Pulmonary artery endothelial cell (primary cell): ENCODE results near the gene SLC28A1. TPM values are rescaled to one million over a fixed set of nuclear protein-coding genes. Genes with fewer than 3 reads are reported as not detected.

ENCODE experiments used
- DNase-seq: peaks from one replicate; pipeline ENCODE4 v3.0.0-alpha.2; 2011; ENCODE audit warnings: low read depth, low spot score
- total RNA-seq: library from RNA; depleted of rRNA; stranded (reverse); fragments of >200 nt; gene quantifications from 2 replicates; pipeline ENCODE4 v1.2.3, GENCODE V29; 2014

The SLC28A1 gene, protein sequence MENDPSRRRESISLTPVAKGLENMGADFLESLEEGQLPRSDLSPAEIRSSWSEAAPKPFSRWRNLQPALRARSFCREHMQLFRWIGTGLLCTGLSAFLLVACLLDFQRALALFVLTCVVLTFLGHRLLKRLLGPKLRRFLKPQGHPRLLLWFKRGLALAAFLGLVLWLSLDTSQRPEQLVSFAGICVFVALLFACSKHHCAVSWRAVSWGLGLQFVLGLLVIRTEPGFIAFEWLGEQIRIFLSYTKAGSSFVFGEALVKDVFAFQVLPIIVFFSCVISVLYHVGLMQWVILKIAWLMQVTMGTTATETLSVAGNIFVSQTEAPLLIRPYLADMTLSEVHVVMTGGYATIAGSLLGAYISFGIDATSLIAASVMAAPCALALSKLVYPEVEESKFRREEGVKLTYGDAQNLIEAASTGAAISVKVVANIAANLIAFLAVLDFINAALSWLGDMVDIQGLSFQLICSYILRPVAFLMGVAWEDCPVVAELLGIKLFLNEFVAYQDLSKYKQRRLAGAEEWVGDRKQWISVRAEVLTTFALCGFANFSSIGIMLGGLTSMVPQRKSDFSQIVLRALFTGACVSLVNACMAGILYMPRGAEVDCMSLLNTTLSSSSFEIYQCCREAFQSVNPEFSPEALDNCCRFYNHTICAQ
- total RNA-seq, result not detected in 2 replicates

DNA sequence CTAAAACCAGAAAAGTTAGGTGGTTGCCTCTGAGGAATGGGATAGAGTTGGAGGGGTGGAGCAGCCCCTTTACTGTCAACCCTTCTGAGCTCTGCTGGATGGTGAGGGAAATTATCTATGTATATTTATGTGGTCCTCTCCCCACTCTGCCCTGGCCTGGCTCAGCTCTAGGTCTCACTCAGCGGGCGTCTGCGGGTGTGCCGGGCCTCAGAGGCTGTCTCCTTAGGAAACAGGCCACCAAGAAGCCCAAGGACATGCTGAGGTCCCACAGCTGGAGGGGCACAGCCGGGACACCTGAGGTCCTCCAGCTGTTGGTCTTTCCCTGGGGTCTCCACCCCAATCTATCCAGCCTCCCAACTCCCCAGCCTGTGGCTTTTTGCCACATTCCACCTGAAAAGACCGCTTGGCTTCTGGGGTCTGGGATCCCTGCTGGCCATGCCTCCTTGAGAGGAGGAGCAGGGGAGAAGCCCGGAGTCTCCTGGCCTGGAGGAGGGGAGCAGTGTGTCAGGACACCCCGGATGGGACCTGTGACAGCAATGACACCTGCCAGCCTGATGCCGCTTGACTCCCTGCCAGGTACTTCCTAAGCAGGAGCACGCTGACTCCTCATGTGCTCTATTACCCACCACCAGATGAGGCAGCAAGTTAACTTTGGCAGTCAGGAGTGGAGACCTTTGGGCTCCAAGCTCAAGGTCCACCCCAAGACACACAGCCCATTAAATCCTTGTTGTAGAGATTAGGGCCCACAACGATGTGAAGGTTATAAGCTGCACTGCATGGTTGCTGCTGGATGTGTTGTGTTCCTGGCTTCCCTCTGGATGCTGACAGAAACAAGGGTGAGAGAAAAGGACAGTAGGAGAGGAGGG is at the start of gene SLC28A1:
TSS of gene SLC28A1 (plus strand) at position 747 of the 866 bp plus-strand sequence. CDS start 3,099 bp downstream, outside the sequence.
- no peak for DNase-seq

DNA sequence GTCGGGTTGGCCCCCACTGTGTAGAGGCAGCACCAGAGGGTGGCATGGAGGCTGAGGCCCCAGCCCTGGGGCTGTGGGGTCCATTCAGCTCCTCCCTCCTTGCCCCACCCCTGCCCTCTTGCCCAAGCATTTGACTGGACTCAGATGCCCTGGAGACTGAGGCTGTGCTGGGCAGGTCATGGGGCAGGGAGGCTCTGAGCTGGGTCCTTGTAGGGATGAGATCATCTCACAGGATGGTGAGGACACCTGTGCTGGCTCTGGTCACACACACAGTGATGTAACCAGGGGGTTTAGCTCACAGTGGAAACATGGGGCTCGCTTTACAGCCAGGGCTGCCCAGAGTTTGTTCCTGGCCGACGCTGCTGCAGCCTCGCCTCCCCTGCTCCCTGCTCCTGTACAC is 49.5 kb upstream of the SLC28A1 start:
- no peak for DNase-seq

DNA sequence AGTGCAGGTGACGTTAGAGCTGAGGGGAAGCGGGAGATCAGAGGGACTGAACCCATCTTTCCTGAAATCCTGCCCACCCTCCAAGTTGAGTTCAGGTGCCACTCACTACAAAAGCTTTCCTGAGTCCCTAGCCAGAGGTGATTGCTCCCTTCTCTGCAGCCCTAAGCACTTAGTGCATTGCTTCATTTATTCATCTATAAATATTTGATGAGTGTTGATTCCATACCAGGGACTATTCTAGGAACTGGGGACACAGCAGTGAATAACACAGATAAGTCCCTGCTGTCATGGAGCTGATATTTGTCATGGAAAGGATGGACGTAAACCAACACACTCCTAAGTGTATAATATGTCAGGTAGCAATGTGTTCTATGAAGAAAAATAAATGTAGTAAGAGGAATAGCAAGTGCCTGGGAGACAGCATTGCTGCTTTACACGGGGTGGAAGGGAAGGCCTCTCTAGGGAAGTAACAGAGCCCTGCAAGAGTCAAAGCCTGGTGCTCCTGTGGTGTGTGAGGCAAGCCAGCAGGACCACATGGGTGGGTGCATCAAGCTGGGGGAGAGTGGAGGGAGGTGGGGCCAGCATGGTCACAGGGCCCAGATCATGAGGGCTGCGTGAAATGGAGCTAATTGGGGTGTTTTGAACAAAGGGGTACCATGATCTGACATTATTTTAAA is 48.7 kb upstream of the SLC28A1 start:
- no peak for DNase-seq

DNA sequence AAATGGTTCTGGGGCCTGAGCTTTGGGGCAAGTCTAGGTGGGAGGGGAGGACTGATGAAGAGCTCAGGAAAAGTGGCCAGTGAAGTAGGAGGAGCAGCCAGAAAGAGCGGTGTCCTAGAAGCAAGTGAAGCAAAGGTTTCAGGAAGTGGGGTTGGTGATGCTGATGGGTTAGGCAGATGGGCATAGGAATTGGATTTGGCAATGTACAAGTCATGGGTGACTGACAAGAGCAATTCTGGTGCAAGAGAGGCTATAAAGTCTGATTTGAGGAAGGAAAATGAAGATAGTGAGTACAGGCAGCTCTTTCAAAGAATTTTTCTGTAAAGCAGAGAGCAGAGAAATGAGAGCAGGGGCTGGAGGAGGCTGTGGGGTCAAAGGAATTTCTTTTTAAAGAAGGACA is 47.6 kb upstream of the SLC28A1 start:
- DNase-seq, result no peak

DNA sequence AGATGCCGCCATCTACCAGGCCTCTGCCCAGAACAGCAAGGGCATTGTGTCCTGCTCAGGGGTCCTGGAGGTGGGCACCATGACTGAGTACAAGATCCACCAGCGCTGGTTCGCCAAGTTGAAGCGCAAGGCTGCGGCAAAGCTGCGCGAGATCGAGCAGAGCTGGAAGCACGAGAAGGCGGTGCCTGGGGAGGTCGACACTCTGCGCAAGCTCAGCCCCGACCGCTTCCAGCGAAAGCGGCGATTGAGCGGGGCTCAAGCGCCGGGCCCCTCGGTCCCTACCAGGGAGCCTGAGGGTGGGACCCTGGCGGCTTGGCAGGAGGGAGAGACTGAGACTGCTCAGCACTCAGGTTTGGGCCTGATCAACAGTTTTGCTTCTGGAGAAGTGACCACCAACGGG is 44.7 kb upstream of the SLC28A1 start:
- no peak for DNase-seq

DNA sequence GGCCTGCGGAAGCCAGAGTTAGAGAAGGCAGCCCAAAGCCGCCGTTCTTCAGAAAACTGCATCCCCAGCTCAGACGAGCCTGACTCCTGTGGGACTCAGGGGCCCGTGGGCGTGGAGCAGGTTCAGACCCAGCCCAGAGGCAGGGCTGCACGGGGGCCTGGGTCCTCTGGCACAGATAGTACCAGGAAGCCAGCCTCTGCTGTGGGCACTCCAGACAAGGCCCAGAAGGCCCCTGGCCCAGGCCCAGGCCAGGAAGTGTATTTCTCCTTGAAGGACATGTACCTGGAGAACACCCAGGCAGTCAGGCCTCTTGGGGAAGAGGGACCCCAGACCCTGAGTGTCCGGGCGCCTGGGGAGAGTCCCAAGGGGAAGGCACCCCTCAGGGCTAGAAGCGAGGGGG is 44.2 kb upstream of the SLC28A1 start:
- DNase-seq, result no peak

DNA sequence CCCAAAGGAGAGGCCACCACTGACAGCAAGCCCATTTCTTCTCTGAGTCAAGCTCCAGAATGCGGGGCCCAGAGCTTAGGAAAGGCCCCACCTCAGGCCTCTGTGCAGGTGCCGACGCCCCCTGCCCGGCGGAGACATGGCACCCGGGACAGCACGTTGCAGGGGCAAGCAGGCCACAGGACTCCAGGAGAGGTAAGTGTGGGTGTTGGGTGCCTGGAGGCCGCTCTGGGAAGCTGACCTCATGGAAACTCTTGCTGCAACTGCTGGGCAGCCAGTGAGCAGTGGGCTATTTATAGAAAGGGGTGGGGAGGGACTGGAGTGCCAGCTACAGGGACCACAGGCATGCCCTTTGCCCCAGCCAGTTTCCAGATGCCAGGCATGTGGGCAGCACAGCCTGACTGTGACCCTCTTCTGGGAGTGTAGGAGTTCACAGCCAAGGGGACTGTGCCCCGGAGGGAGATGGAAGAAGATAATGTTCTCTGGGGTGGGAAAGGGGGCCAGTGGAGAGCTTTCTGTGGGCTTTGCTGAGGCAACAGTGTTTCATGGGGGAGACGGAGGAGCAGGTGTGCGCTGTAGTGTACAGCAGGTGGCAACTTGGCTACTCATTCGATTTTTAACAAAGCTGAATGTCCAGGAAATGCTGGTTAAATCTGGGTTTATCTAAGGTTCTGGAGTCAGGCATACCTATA is 43.6 kb upstream of the SLC28A1 start:
- no peak for DNase-seq

DNA sequence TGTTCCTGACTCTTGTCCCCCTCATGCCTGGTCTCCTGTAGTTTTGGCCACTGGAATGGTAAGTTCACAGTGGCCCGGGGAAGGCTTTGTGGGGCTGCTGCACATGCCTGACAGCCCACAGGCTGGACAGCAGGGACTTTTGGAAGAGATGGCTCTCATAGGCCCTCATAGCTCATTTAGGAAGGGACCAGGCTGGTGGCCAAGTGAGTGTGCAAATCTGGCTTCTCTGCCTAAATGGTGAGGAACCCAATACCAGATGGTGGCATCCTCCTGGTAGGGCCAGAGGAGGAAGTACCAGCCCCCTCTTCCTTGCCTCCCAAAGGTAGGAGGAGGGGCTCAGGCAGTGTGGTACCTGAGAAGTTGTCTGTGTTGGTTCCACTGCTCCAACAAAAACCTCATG is 41.7 kb upstream of the SLC28A1 start:
- DNase-seq, result no peak

DNA sequence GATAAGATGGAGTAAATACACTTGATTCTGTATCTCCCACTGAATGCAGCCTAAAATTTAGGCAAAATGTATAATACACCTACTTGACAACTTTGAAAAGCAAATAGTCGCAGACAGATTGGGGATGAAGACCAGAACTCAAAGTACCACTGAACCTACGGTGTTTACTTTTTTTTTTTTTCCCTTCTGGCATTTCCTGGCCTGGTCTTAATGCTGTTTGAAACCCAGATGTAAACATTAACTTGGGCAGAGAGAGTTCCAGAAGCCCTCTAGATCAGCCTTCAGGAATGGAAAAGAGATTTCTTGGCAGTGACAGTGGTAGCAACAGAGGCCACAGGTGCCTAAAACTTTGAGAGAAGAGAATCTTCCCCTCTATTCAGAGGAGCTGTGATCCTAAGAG is 39.5 kb upstream of the SLC28A1 start:
- DNase-seq, result no peak

DNA sequence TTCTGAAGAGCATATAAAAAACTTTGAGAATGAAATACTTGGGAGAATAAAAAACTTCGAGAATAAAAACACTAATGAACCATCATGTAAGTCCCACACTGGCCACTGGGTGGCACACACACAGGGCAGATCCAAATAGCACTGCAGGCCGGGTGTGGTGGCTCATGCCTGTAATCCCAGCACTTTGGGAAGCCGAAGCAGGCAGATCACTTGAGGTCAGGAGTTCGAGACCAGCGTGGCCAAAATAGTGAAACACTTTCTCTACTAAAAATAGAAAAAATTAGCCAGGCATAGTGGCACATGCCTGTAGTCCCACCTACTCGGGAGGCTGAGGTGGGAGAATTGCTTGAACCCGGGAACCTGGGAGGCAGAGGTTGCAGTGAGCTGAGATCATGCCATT is 38.8 kb upstream of the SLC28A1 start:
- DNase-seq, result peak; percentile 47

DNA sequence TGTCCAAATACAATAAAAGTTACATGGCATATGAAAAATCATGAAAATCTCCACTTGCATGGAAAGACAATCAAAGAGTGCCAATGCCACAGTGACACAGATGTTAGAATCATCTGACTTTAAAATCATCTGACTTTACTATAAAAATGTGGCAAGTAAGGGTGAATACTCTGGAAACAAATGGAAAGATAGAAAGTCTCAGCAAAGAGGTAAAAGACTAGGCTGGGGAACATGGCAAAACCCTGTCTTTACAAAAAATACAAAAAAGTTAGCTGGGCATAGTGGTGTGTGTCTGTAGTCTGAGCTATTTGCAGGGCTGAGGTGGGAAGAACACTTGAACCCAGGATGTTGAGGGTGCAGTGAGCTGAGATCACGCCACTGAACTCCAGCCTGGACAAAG is 38.2 kb upstream of the SLC28A1 start:
- no peak for DNase-seq

DNA sequence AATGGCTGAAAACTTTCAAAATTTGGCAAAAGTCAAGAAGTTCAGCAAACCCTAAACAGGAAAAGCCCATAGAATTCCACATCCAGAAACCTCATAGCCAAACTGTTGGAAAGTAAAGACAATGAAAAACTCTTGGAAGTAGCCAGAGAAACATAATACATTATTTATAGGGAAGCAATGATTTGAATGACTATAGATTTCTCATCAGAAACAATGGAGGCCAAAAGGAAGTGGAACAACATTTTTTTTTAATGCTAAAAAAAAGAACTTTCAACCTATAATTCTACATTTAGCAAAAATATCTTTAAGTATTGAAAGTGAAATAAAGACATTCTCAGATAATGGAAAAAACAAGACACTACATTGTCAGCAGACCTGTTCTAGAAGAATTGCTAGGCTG is 37.1 kb upstream of the SLC28A1 start:
- DNase-seq, result no peak

DNA sequence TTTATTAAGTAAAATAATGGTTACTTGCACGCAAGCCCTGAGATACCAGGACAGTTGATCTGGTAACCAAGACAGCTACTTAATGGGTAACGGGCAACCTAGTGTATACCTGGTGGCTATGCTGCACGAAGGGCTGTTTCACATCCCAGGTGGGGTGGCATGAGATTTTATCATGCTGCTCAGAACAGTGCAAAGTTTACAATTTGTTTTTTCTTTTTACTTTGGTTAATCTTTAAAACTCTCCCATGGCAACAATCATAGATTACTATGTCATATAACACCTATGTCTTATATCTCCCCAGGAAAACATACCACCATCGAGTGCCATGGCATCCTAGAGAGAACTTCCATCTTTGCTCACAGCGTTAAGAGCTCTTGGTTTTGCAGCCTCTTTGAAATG is 32.2 kb upstream of the SLC28A1 start:
- DNase-seq, result no peak

DNA sequence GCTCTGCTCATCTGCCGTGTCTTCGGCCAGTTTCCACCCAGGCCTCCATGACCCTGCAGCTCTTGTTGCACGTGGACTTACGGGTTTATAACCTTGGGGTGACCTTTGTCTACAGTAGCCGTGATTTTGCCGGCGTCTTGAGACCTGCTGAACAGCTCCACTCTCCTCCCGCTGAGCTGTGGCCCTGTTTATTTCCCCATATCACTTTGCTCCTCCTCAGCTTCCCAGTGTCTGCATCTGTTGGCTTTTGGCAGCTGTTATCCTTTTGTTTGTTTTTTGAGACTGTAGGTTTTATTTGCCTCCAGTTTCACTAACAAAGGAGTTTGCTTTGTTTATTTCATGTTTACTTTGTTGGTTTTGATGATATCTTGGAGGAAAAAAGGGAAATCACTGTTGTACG is 29.3 kb upstream of the SLC28A1 start:
- DNase-seq, result no peak

DNA sequence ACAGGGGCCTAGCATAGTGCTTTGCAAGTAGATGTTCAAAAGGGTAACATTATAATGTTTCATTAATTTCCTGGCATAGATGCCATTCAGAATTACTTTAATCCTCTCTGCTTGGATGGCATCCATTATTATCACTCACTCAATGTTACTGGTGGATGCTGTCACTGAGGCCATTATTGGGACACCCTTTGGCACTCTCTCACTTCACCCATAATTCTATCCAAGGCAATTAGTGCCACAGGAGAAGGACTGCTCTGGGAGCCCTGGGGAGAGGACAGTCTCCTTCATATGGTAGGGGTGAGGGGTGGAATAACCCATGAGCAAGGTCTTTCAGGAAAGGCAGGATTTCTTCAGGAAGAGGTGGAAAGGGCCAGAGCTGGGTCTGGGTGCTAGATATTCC is 28.7 kb upstream of the SLC28A1 start:
- no peak for DNase-seq

DNA sequence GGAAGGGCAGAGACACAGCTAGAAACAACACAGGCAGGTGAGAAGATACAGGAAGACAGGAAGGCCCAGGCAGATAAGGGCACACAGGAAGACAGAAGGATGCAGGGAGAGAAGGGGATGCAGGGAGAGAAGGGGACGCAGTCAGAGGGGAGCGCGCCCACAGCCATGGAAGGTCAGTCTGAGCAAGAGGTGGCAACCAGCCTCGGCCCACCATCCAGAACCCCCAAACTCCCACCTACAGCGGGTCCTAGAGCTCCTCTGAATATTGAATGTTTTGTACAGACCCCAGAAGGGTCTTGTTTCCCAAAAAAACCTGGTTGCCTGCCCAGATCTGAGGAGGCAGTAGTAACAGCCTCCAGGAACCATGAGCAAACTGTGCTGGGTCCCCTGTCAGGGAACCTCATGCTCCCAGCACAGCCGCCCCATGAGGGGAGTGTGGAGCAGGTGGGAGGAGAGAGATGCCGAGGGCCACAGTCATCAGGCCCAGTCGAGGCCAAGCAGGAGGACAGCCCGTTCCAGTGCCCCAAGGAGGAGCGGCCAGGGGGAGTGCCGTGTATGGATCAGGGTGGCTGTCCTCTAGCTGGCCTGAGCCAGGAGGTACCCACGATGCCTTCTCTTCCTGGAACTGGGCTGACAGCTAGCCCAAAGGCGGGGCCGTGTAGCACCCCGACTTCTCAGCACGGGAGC is 27.6 kb upstream of the SLC28A1 start:
- no peak for DNase-seq

DNA sequence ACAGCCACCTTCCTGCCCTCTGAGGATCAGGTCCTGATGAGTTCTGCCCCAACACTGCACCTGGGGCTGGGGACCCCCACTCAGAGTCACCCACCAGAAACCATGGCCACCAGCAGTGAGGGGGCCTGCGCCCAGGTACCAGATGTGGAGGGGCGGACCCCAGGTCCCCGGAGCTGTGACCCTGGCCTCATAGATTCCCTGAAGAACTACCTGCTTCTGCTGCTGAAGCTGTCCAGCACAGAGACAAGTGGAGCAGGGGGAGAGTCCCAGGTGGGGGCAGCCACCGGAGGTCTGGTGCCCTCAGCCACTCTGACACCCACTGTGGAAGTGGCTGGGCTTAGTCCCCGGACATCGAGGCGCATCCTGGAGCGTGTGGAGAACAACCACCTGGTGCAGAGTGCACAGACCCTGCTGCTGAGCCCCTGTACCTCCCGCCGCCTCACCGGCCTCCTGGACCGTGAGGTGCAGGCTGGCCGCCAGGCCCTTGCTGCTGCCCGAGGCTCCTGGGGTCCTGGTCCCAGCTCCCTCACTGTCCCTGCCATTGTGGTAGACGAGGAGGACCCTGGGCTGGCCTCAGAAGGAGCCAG is 27.0 kb upstream of the SLC28A1 start:
- no peak for DNase-seq

DNA sequence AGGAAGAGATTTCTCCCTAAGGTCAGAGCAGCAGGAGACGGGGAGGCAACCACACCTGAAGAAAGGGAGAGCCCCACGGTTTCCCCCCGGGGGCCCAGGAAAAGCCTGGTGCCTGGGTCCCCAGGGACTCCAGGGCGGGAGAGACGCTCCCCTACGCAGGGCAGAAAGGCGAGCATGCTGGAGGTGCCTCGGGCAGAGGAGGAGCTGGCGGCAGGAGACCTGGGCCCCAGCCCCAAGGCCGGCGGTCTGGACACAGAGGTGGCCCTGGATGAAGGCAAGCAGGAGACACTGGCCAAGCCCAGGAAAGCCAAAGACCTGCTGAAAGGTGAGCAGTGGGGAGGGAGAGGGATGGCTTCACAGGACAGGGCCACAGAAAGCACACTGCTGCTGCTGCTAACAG is 26.2 kb upstream of the SLC28A1 start:
- no peak for DNase-seq

DNA sequence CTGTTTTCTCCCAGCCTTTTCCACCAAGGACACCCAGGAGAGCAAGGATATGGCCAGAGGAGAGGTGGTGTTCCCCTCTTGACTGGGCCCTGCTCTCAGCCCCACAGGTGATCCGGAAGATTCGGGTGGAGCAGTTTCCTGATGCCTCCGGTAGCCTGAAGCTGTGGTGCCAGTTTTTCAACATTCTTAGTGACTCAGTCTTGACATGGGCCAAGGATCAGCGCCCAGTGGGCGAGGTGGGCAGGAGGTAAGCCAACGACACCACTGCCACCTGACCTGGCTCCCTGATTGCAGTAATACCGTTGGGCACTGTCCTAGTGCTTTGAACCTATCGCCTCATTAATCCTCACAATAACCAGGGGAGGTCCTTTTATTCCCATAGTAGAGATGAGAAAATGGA is 25.3 kb upstream of the SLC28A1 start:
- no peak for DNase-seq

DNA sequence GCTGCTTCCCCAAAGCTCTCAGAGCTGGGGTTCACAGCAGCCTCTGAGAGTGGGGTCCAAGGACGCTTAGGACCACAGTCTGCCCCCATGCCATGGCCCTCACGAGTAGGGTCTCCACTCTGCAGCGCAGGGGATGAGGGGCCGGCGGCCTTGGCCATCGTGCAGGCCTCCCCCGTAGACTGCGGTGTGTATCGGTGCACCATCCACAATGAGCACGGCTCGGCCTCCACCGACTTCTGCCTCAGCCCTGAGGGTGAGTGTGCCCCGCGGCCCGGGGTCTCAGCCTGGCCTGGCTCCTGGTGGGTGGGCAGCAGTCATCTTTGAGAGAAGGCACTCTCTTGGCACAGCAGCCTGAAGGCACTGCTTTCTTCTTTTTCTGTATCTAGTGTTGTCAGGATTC is 24.8 kb upstream of the SLC28A1 start:
- DNase-seq, result no peak
